PC-9 (cell line): Measurements from ENCODE around the gene JARID2.

Experiments
- CTCF ChIP-seq: fragments of 200-600 bp; sonication (generic); conservative IDR thresholded peaks from 2 replicates; pipeline ENCODE4 v1.6.1; 2017; ENCODE audit warnings: mixed run types, antibody characterized with exemption, mild to moderate bottlenecking, moderate library complexity
- EZH2 ChIP-seq: fragments of 200-600 bp; sonication (generic); IDR thresholded peaks from 2 replicates; pipeline ENCODE4 v1.8.0; 2017; ENCODE audit warnings: antibody characterized with exemption, low read depth

DNA sequence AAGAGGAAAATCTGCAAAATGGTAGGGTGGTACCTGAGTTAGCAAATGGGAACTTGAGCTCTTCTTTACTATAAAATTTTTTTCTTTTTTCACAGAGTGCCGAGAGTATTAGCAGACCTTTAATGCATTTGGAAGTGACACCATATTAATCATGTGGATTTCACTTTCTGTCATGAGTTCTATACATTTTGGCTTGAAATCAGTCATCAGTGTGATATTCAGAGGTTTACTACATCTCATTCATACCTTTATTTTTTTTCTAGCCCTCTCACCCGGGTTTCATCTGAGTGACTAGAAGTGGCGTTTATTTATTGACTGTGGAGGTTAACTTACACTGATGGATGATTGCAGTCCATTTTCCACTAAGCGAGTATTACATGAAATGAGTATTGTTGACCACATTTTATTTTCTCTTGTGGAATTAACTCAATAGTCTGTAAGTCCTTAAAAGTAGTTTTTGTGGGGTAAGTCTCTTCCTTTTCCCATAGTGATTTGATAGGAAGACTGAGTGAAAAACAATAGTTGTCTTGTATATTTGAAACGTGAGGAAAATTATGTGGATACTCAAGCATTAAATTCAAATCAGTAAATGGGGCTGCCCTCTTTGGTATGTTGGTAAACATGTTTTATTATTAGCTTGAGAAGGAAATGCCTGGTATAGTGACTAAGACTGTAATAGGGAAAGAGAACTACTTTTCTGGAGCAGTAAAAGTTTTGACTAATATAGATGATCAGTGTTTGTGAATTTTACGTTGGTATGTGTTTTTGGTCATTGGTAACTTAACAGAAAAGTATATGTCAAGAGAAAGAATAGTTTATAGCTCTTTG is 55.5 kb downstream of the JARID2 start:
- TF ChIP-seq CTCF (no peak), EZH2 (no peak)
